ENCODE measurements around the gene RERG.

Gene RERG

GRCh38 chr12:15218794-15219193, 2.4 kb downstream of the RERG start:
- no peak for DNase-seq (ENCODE audit: low spot score)

GRCh38 chr12:15216036-15216889, 5.0 kb downstream of the RERG start:
- no peak for DNase-seq (ENCODE audit: low spot score)

GRCh38 chr12:15214851-15215601, 6.2 kb downstream of the RERG start:
- DNase-seq (ENCODE audit: low spot score): no peak

- DNase-seq (ENCODE audit: low spot score): no peak
These were observed 8.3 kb downstream of the RERG start for GRCh38 chr12:15212930-15213329.

- DNase-seq (ENCODE audit: low spot score): no peak
These were observed 11.4 kb downstream of the RERG start for GRCh38 chr12:15209782-15210181.

GRCh38 chr12:15208871-15209656, 12.2 kb downstream of the RERG start:
- no peak for DNase-seq (ENCODE audit: low spot score)

- no peak for DNase-seq (ENCODE audit: low spot score)
These were observed 13.1 kb downstream of the RERG start for GRCh38 chr12:15208140-15208539.

- no peak for DNase-seq (ENCODE audit: low spot score)
These were observed 14.3 kb downstream of the RERG start for GRCh38 chr12:15206831-15207389.

GRCh38 chr12:15206338-15206737, 14.9 kb downstream of the RERG start:
- no peak for DNase-seq (ENCODE audit: low spot score)

GRCh38 chr12:15205341-15206010, 15.7 kb downstream of the RERG start:
- DNase-seq (ENCODE audit: low spot score): no peak

GRCh38 chr12:15201456-15201855, 19.8 kb downstream of the RERG start:
- DNase-seq (ENCODE audit: low spot score): no peak

GRCh38 chr12:15201056-15201455, 20.2 kb downstream of the RERG start:
- DNase-seq (ENCODE audit: low spot score): no peak

GRCh38 chr12:15200641-15201040, 20.6 kb downstream of the RERG start:
- no peak for DNase-seq (ENCODE audit: low spot score)

- DNase-seq (ENCODE audit: low spot score): no peak
These were observed 21.3 kb downstream of the RERG start for GRCh38 chr12:15199930-15200329.

- no peak for DNase-seq (ENCODE audit: low spot score)
These were observed 24.3 kb downstream of the RERG start for GRCh38 chr12:15196678-15197505.

- no peak for DNase-seq (ENCODE audit: low spot score)
These were observed 25.0 kb downstream of the RERG start for GRCh38 chr12:15196221-15196620.

GRCh38 chr12:15194456-15195368, 26.5 kb downstream of the RERG start:
- no peak for DNase-seq (ENCODE audit: low spot score)

- DNase-seq (ENCODE audit: low spot score): no peak
These were observed 27.3 kb downstream of the RERG start for GRCh38 chr12:15193946-15194345.

- DNase-seq (ENCODE audit: low spot score): no peak
These were observed 28.5 kb downstream of the RERG start for GRCh38 chr12:15192720-15193119.

- DNase-seq (ENCODE audit: low spot score): no peak
These were observed 33.1 kb downstream of the RERG start for GRCh38 chr12:15188127-15188526.

Data from ecto neural progenitor cell (in vitro differentiated cells).